ENCODE results near the gene SPATA2. TPM values are rescaled to one million over a fixed set of nuclear protein-coding genes. Genes with fewer than 3 reads are reported as not detected.
A peak's percentile ranks its signal among the peaks of the same experiment; 100 is the strongest.

The SPATA2 gene
- total and polyA plus RNA-seq, 4 donors: 1.2 to 3.4 (median 1.4) TPM

DNA sequence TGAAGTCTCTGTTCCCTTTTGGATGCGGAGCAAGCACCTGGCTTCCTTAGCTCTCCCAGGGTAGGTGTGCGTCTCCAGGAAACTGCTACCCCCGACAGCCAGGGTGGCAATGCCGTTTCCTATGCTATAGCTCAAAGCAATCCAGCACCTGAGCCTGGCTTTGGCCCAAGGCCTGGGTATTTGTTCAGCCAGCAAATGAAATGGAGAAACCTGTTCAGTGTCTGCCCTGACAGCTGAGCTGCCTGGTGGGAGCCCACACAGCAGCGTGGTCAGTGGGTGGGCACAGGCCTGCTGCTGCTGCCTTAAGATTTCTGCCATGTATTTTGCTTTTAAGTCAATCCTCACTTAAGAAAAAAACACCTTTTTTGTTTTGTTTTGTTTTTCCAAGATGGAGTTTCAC, 13.7 kb downstream of the SPATA2 start:
- Histone ChIP-seq H3K36me3 (ENCODE audit: control insufficient read depth in 4 of 4, insufficient read depth in 3 of 4, low read depth in 1 of 4, low read length in 3 of 4) (peaks cover 3 to 26% (median 9%) of the 10 kb centered on the region in 4 donors), H3K9ac (ENCODE audit: low read depth in 1 of 2, low read length in 2 of 2) (no peak overlapping the region), H3K4me1 (ENCODE audit: control insufficient read depth in 4 of 4, insufficient read depth in 4 of 4, low read length in 3 of 4) (peaks cover 10 to 28% (median 15%) of the 10 kb centered on the region in 4 donors), H3K27me3 (ENCODE audit: control insufficient read depth in 4 of 4, insufficient read depth in 4 of 4, low read length in 3 of 4) (no peaks in the 10 kb centered on the region), H3K9me3 (ENCODE audit: control insufficient read depth in 4 of 4, low read length in 3 of 4) (no peaks in the 10 kb centered on the region), H3K27ac (ENCODE audit: low read depth in 1 of 2, low read length in 2 of 2) (no peak overlapping the region), H3K4me3 (ENCODE audit: low read depth in 1 of 3, low read length in 3 of 3) (no peak overlapping the region)
- 64% methylated on average over 5 of the region's 5 CpGs for WGBS
- TF ChIP-seq HNF4G (IDR thresholded peaks at IDR 0.05): no peak
- no peak for TF ChIP-seq GABPA (IDR thresholded peaks at IDR 0.05 in 1 of 2, conservative IDR thresholded peaks at IDR 0.05 in 1 of 2)
- TF ChIP-seq, protein P1, sequence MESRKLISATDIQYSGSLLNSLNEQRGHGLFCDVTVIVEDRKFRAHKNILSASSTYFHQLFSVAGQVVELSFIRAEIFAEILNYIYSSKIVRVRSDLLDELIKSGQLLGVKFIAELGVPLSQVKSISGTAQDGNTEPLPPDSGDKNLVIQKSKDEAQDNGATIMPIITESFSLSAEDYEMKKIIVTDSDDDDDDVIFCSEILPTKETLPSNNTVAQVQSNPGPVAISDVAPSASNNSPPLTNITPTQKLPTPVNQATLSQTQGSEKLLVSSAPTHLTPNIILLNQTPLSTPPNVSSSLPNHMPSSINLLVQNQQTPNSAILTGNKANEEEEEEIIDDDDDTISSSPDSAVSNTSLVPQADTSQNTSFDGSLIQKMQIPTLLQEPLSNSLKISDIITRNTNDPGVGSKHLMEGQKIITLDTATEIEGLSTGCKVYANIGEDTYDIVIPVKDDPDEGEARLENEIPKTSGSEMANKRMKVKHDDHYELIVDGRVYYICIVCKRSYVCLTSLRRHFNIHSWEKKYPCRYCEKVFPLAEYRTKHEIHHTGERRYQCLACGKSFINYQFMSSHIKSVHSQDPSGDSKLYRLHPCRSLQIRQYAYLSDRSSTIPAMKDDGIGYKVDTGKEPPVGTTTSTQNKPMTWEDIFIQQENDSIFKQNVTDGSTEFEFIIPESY (IDR thresholded peaks at IDR 0.05): no peak
- TF ChIP-seq EGR1 (IDR thresholded peaks at IDR 0.05; ENCODE audit: low read depth in 2 of 2): no peak
- no peak for TF ChIP-seq RAD21 (IDR thresholded peaks at IDR 0.05)
- TF ChIP-seq YY1 (IDR thresholded peaks at IDR 0.05): no peak
- no peak for TF ChIP-seq JUND (IDR thresholded peaks at IDR 0.05)
- TF ChIP-seq FOXA2 (IDR thresholded peaks at IDR 0.05): no peak
- no peak for TF ChIP-seq MAX (IDR thresholded peaks at IDR 0.05)
- no peak for TF ChIP-seq NR2F2 (IDR thresholded peaks at IDR 0.05)
- no peak for TF ChIP-seq FOXA1 (IDR thresholded peaks at IDR 0.05)
- DNase-seq (ENCODE audit: low spot score): no peak

DNA sequence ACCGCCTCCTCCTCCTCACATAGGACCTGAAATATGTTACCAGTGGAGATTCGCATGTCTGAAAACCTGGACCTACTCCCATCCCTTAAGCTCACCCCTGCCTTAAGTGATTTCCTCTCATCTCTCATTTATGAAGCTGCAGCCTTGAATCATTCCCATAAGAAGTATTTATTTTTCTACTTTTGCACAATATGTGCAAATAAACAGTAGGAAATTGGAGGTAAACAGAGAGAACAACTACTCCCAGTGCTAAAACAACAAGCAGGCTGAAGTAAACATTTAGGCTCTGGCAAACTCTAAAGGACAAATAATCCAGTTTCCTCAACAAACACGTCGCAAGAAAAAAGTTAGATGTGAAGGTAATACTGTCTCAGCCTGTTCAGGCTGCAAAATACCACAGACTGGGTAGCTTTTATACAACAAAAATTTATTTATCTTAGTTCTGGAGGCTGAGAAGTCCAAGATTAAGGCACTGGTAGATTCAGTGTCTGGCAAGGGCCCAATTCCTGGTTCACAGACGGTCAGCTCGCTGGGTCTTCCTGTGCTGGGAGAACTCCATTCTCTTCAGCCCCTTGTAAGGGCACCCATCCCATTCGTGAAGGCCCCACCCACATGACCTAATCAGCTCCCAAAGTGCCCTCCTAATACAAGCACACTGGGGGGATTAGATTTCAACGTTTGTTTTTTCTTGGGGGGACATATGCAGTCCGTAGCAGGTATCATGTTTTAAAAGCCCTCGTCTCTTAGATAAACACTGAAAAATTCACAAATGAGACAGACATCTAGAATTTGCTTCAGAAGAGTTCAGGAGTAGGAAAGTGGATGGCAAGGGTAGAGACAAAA, 15.6 kb downstream of the SPATA2 start:
- H3K9ac ChIP-seq (ENCODE audit: low read depth in 1 of 2, low read length in 2 of 2): no peak overlapping the region
- no peaks in the 10 kb centered on the region for H3K27me3 ChIP-seq (ENCODE audit: control insufficient read depth in 4 of 4, insufficient read depth in 4 of 4, low read length in 3 of 4)
- peak; percentile 15 to 49 for TF ChIP-seq HNF4A (conservative IDR thresholded peaks at IDR 0.05)
- no peak for TF ChIP-seq HNF4G (IDR thresholded peaks at IDR 0.05)
- TF ChIP-seq NR2F2 (IDR thresholded peaks at IDR 0.05): no peak
- TF ChIP-seq SP1 (IDR thresholded peaks at IDR 0.05): peak; percentile 22
- TF ChIP-seq JUND (IDR thresholded peaks at IDR 0.05): peak in 1 of 2 donors; percentile 20
- no peak for TF ChIP-seq MAX (IDR thresholded peaks at IDR 0.05)
- TF ChIP-seq TAF1 (conservative IDR thresholded peaks at IDR 0.05): no peak
- TF ChIP-seq FOXA2 (IDR thresholded peaks at IDR 0.05): peak; percentile 72
- TF ChIP-seq FOXA1 (IDR thresholded peaks at IDR 0.05): peak; percentile 61
- TF ChIP-seq CTCF (IDR thresholded peaks at IDR 0.05; ENCODE audit: low read depth, low read length, missing input control): no peak
- TF ChIP-seq RAD21 (IDR thresholded peaks at IDR 0.05): no peak
- peak in 1 of 2 donors; percentile 29 for TF ChIP-seq RXRA (IDR thresholded peaks at IDR 0.05)
- peak in 1 of 2 donors; percentile 10 for TF ChIP-seq GABPA (IDR thresholded peaks at IDR 0.05 in 1 of 2, conservative IDR thresholded peaks at IDR 0.05 in 1 of 2)
- no peak for TF ChIP-seq EGR1 (IDR thresholded peaks at IDR 0.05; ENCODE audit: low read depth in 2 of 2)
- TF ChIP-seq, protein P1 (IDR thresholded peaks at IDR 0.05): no peak
- peak; percentile 35 for TF ChIP-seq REST (IDR thresholded peaks at IDR 0.05)
- no peak for TF ChIP-seq YY1 (IDR thresholded peaks at IDR 0.05)
- no peak for TF ChIP-seq ATF3 (IDR thresholded peaks at IDR 0.05)
- peaks cover 0 to 10% (median 2%) of the 10 kb centered on the region in 4 donors for H3K36me3 ChIP-seq (ENCODE audit: control insufficient read depth in 4 of 4, insufficient read depth in 3 of 4, low read depth in 1 of 4, low read length in 3 of 4)
- DNase-seq (ENCODE audit: low spot score): no peak
- 36% methylated on average over 10 of the region's 10 CpGs for WGBS
- peak overlapping the region; percentile 25 to 47 for H3K27ac ChIP-seq (ENCODE audit: low read depth in 1 of 2, low read length in 2 of 2)
- no peak overlapping the region for H3K4me3 ChIP-seq (ENCODE audit: low read depth in 1 of 3, low read length in 3 of 3)
- H3K9me3 ChIP-seq (ENCODE audit: control insufficient read depth in 4 of 4, low read length in 3 of 4): no peaks in the 10 kb centered on the region
- H3K4me1 ChIP-seq (ENCODE audit: control insufficient read depth in 4 of 4, insufficient read depth in 4 of 4, low read length in 3 of 4): peaks cover 10 to 39% (median 24%) of the 10 kb centered on the region in 4 donors
